Smooth muscle cell (in vitro differentiated cells): ENCODE results near the gene PITPNM3. TPM values are rescaled to one million over a fixed set of nuclear protein-coding genes. Genes with fewer than 3 reads are reported as not detected.

ENCODE experiments used
- DNase-seq: peaks from one replicate; lab custom pipeline; 2025; ENCODE audit not compliant: unreplicated experiment; lab: John Stamatoyannopoulos, UW
- H2AFZ ChIP-seq: fragments of 200-600 bp; sonication (generic); 2 replicates; pipeline ENCODE4 v1.6.0; 2016; ENCODE audit warnings: antibody characterized with exemption, low read depth, mild to moderate bottlenecking
- H3F3A ChIP-seq: fragments of 200-600 bp; sonication (generic); 2 replicates; pipeline ENCODE4 v1.6.0; 2017; ENCODE audit warnings: antibody characterized with exemption, low read depth
- H3K27ac ChIP-seq: fragments of 200-600 bp; sonication (generic); 2 replicates; pipeline ENCODE4 v1.5.1; 2016; ENCODE audit warnings: low read depth, mild to moderate bottlenecking
- H3K27me3 ChIP-seq: fragments of 200-600 bp; sonication (generic); 2 replicates; pipeline ENCODE4 v1.6.1; 2016; ENCODE audit warnings: low read depth, mild to moderate bottlenecking
- H3K36me3 ChIP-seq: fragments of 200-600 bp; sonication (generic); 2 replicates; pipeline ENCODE4 v1.5.1; 2016; ENCODE audit warnings: low read depth
- H3K4me1 ChIP-seq: fragments of 200-600 bp; sonication (generic); 2 replicates; pipeline ENCODE4 v1.5.1; 2016; ENCODE audit warnings: low read depth
- H3K4me2 ChIP-seq: fragments of 200-600 bp; sonication (generic); 2 replicates; pipeline ENCODE4 v1.6.0; 2016; ENCODE audit warnings: mild to moderate bottlenecking
- H3K4me3 ChIP-seq: fragments of 200-600 bp; sonication (generic); 2 replicates; pipeline ENCODE4 v1.5.1; 2016; ENCODE audit warnings: mild to moderate bottlenecking
- H3K79me2 ChIP-seq: fragments of 200-600 bp; sonication (generic); 2 replicates; pipeline ENCODE4 v1.6.0; 2016; ENCODE audit warnings: low read depth, mild to moderate bottlenecking
- H3K9ac ChIP-seq: fragments of 200-600 bp; sonication (generic); 2 replicates; pipeline ENCODE4 v1.6.0; 2016; ENCODE audit warnings: low read depth
- H3K9me3 ChIP-seq: fragments of 200-600 bp; sonication (generic); replicated peaks from 2 replicates; pipeline ENCODE4 v1.5.1; 2016; ENCODE audit warnings: low read depth
- H4K20me1 ChIP-seq: fragments of 200-600 bp; sonication (generic); 2 replicates; pipeline ENCODE4 v1.6.0; 2016; ENCODE audit warnings: low read depth
- WGBS: methylation state at CpG from one replicate; pipeline ENCODE4 v1.1.7; 2016; ENCODE audit warnings: low lambda C conversion rate; 5-methylcytosine and 5-hydroxymethylcytosine counted together
- polyA plus RNA-seq: library from polyadenylated mRNA; unstranded; fragments of >200 nt; fragmentation: Nextera tagmentation; extraction: Ambion mirVana; gene quantifications from 2 replicates; pipeline ENCODE4 v1.2.1, GENCODE V29; 2016
- total RNA-seq: library from RNA; depleted of rRNA; stranded (reverse); fragments of >200 nt; gene quantifications from 2 replicates; pipeline ENCODE4 v1.2.3, GENCODE V29; 2014
- TF ChIP-seq, protein P1 (sequence below): fragments of 200-600 bp; sonication (generic); IDR thresholded peaks from 2 replicates; pipeline ENCODE4 v1.5.1; 2017; ENCODE audit warnings: borderline replicate concordance, mild to moderate bottlenecking, antibody characterized with exemption; ENCODE audit not compliant: insufficient read depth, poor library complexity, severe bottlenecking

The PITPNM3 gene
- total and polyA plus RNA-seq, 2 experiments from 2014 or later, result 2.4 to 2.6 TPM

- Histone ChIP-seq H3K9me3 (no peaks in the 10 kb centered on the region), H3K79me2 (peaks cover 5% of the 10 kb centered on the region), H2AFZ (no peak overlapping the region), H3K4me1 (no peaks in the 10 kb centered on the region), H3F3A (no peaks in the 10 kb centered on the region), H3K27ac (no peak overlapping the region), H3K9ac (no peak overlapping the region), H3K27me3 (no peaks in the 10 kb centered on the region), H3K4me3 (no peak overlapping the region), H3K36me3 (peaks cover 17% of the 10 kb centered on the region), H4K20me1 (no peaks in the 10 kb centered on the region), H3K4me2 (no peak overlapping the region)
- DNase-seq, result no peak
- TF ChIP-seq, protein P1, sequence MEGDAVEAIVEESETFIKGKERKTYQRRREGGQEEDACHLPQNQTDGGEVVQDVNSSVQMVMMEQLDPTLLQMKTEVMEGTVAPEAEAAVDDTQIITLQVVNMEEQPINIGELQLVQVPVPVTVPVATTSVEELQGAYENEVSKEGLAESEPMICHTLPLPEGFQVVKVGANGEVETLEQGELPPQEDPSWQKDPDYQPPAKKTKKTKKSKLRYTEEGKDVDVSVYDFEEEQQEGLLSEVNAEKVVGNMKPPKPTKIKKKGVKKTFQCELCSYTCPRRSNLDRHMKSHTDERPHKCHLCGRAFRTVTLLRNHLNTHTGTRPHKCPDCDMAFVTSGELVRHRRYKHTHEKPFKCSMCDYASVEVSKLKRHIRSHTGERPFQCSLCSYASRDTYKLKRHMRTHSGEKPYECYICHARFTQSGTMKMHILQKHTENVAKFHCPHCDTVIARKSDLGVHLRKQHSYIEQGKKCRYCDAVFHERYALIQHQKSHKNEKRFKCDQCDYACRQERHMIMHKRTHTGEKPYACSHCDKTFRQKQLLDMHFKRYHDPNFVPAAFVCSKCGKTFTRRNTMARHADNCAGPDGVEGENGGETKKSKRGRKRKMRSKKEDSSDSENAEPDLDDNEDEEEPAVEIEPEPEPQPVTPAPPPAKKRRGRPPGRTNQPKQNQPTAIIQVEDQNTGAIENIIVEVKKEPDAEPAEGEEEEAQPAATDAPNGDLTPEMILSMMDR, result no peak
- WGBS, result 93% methylated on average over 2 of the region's 2 CpGs
Observed at GRCh38 chr17:6602141-6602540, 45.8 kb upstream of the PITPNM3 start.

- Histone ChIP-seq H3K27ac (no peak overlapping the region), H3K4me1 (no peaks in the 10 kb centered on the region), H3F3A (no peaks in the 10 kb centered on the region), H3K79me2 (peaks cover 5% of the 10 kb centered on the region), H2AFZ (no peak overlapping the region), H3K9me3 (no peaks in the 10 kb centered on the region), H3K27me3 (no peaks in the 10 kb centered on the region), H4K20me1 (no peaks in the 10 kb centered on the region), H3K36me3 (peaks cover 26% of the 10 kb centered on the region), H3K9ac (no peak overlapping the region), H3K4me3 (no peak overlapping the region), H3K4me2 (no peak overlapping the region)
- DNase-seq, result no peak
- TF ChIP-seq, protein P1, result no peak
Observed at GRCh38 chr17:6599364-6599763, 43.0 kb upstream of the PITPNM3 start.

GRCh38 chr17:6597727-6598126, 41.4 kb upstream of the PITPNM3 start:
- Histone ChIP-seq H3K4me1 (no peaks in the 10 kb centered on the region), H3K27ac (no peak overlapping the region), H3K4me2 (no peak overlapping the region), H3K4me3 (no peak overlapping the region), H3K79me2 (peaks cover 5% of the 10 kb centered on the region), H2AFZ (no peak overlapping the region), H3K9me3 (no peaks in the 10 kb centered on the region), H4K20me1 (no peaks in the 10 kb centered on the region), H3F3A (no peaks in the 10 kb centered on the region), H3K27me3 (no peaks in the 10 kb centered on the region), H3K36me3 (peaks cover 36% of the 10 kb centered on the region), H3K9ac (no peak overlapping the region)
- WGBS, result 94% methylated on average over 1 of the region's 1 CpG
- no peak for DNase-seq
- TF ChIP-seq, protein P1, result no peak

DNA sequence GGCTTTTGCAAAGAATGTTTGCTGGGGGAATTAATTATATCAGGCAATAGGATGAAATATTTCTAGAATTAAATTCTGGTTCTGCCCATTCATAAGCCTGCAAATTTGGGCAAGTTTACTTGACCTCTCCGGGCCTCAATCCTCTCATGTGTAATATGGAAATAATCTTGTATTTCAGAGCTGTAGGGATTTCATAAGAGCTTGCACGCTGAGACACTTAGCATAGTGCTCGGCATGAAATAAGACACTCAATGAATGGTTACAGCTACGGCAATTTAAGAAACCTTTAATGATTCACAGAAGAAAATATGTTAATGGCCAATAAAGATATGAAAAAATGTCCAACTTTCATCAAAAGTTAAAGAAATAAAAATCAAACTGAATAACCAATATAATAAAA, 40.6 kb upstream of the PITPNM3 start:
- Histone ChIP-seq H3K36me3 (peaks cover 32% of the 10 kb centered on the region), H2AFZ (no peak overlapping the region), H3K4me2 (no peak overlapping the region), H3K27me3 (no peaks in the 10 kb centered on the region), H3K4me3 (no peak overlapping the region), H3K79me2 (no peaks in the 10 kb centered on the region), H3K9me3 (no peaks in the 10 kb centered on the region), H3K27ac (no peak overlapping the region), H3K9ac (no peak overlapping the region), H3K4me1 (no peaks in the 10 kb centered on the region), H4K20me1 (no peaks in the 10 kb centered on the region), H3F3A (no peaks in the 10 kb centered on the region)
- no peak for DNase-seq
- TF ChIP-seq, protein P1, result no peak
- WGBS, result 98% methylated on average over 4 of the region's 4 CpGs
